Measurements from ENCODE around the gene PGPEP1.

DNA sequence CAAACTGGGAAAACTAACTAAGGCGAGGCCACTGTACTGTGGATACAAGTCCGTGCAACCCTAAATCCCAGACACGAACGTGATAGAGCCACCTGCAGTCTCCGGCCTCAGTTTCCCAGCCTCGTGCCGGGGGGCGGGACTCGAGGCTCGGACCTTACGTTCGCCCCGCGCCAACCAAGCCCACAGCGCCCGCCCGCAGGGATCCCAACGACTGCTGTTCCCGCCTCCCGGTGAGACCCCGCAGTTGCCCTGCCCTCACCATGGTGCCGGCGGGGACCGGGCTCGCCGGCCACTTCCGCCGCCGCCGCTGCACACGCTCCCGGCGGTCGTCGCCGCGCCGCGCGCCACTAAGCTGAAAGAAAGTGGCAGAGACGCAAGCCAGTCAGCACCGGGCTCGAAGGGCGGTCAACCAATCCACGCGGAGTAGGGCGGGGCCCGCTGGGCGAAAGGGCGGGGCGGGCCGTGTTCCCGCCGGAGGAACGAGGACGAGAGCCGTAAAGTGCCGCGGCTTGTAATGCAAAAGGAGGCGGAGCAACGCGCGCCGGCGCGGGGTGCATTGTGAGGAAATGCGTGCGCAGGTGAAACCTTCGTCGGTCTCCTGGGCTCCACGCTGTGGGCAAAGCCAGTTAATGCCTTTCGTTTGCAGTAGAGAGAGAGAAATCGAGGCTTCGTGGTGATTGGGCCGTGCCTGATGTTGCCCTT, 17.5 kb upstream of the PGPEP1 start, which contains the start of gene LSM4:
- TF ChIP-seq EZH2 (IDR thresholded peaks at IDR 0.05; ENCODE audit: borderline replicate concordance, control insufficient read depth, low read depth, low read length), result no peak
- no peak for TF ChIP-seq YBX1 (IDR thresholded peaks at IDR 0.05)
- peak; percentile 94 for TF ChIP-seq SP1 (IDR thresholded peaks at IDR 0.05; ENCODE audit: low read depth, low read length)
- TF ChIP-seq SMAD1 (IDR thresholded peaks at IDR 0.05; ENCODE audit: low read depth, partially characterized antibody), result no peak
